Kidney capillary endothelial cell (primary cell): Measurements from ENCODE around the gene EMX1.
"Not testable (repeated sequence)": the region's sequence is repeated elsewhere in the genome, so short reads cannot be mapped to it uniquely, and the experiment has no call there.

ENCODE experiments used
- DNase-seq: peaks from one replicate; pipeline ENCODE4 v3.0.0-alpha.2; 2018; ENCODE audit warnings: low spot score

The EMX1 gene

DNA sequence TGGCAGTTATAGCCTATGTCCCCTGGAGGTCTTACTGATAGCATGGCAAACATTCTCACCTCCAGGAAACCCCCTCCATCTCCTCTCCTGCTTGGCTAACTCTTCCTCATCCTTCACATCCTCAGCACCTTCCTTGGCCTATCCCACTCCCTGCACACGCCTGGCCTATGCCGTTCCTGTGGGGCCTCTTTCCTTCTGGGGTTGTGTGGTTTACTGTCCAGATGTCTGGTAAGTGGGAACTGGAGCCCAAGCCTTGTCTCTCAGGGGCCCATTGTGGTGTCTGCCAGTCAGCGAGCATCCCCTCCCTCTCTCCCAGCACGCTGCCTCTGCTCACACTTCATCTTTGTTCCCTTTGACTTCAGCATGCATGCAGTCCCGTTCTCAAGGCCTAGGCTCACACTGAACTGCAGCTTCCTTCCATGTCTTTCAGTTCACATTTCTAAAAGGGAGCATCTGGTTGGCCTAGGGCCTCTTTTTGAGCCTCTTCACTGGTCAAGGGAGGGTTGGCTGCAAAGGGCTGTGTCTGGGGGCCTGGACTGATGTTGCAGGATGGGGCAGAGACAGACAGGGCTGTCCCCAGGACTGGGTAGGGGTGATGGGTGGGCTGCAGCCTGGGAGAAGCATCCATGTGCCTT is 17.0 kb upstream of the EMX1 start:
- no peak for DNase-seq

DNA sequence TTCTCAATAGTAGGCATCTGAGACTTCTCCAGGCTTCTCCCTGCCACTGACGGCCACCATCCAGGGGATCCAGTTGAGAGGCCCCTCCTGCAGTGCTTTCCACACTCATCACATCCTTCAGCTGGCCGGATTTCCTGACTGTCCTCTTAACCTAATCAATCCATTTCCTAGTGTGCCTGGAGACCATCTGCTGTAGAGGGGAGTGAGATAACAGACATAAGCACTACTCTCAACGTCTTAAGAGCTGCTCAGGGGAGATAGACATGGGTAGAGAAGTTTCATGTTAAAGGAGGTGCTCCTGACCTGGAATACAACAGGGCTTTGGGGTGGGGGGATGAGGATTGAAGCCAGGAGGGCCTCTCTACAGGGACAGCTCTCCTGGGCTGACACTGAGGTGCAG is 15.9 kb upstream of the EMX1 start:
- no peak for DNase-seq

DNA sequence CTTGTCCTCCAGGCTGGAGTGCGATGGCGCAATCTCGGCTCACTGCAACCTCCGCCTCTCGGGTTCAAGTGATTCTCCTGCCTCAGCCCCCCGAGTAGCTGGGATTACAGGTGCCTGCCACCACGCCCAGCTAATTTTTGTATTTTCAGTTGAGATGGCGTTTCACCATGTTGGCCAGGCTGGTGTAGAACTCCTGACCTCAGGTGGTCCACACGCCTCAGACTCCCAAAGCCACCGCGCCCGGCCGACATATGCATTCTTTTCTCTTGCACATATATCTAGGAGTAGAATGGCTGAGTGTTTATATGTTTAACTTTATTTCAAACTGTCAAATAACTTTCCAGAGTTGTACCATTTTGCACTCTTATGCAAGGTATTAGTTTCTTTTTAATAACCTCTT is 9.9 kb upstream of the EMX1 start:
- DNase-seq: not testable (repeated sequence)

- DNase-seq: no peak
Measured at GRCh38 chr2:72908741-72909140, 8.6 kb upstream of the EMX1 start.

- no peak for DNase-seq
Measured at GRCh38 chr2:72911256-72911655, 6.1 kb upstream of the EMX1 start.

DNA sequence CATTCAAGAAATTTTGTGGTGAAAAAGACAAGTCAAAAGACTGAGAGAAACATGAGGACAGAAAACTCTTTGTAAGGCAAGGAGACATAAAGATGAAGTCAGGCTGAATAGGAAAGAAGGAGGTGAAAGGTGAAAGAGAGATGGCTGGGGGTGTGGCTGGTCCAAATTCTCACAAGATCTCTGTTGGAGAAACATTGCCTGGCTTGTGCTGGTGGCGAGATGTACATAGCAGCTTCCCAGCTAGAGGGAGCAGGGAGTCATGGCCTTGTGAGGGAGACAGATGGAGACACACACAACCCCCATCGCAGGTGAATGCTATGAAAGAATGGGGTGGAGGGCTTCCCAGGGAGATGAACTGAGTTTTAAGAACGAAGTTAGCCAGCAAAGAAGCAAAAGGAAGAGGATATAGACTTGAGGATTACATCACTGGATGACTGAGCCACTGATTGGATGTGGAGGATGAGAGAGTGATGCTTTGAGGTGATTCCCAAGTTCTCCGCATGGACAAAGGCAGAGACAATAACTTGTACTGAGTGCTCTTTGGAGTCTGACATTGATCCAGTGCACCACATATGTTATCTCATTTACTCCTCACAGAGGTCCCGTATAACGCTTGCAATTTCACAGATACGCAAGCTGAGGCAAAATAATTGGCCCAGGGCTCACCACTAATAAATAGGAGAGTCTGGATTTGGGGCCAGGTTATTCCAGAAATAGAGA is 3.7 kb upstream of the EMX1 start:
- DNase-seq: no peak

DNA sequence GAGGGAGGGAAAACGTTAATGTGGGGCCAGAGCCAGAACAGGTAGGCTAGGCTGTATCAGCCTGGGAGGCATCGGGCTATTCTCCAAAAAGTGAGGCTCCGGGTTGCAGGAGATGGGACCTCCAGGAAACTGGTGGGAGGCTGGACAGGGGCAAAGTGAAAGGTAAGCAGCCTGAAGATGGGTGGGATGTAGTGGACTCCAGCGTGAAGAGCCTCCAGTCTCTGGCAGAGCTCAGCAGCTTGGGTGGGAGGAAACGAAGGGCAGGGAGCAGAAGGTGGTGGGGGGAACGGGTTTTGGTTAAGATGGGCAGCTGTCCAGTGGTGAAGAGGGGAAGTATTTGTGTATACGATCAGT is 3.1 kb upstream of the EMX1 start:
- DNase-seq: no peak

- DNase-seq: no peak
Measured at GRCh38 chr2:72914589-72915319, 2.6 kb upstream of the EMX1 start.

DNA sequence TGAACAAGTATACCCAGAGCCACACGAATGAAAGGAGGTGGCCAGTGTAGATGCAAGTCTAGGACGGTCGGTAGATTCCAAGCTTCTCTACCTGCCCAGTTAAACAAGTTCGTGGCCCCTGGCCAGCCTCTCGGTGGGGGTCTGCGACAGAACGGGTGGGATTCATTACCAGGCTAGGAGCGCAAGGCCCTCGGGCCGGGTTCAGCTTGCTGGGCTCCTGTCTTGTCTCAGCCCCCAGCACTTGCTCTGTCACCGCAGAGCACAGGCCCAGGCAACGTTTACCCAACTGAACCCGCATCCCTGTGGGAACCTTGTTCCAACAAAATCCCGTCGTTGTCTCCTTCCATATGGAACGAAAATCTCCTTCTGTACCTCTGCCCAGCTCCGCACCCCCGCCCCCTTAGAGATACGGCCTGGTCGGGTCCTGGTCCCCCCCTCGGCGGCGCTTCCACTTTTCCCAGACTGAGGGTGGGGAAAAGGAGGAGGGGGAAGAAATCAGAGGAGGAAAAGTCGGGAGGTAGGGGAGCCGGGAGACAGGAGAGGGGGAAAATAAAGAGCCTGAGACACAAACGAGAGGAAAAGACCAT is 1.9 kb upstream of the EMX1 start:
- DNase-seq: no peak

DNA sequence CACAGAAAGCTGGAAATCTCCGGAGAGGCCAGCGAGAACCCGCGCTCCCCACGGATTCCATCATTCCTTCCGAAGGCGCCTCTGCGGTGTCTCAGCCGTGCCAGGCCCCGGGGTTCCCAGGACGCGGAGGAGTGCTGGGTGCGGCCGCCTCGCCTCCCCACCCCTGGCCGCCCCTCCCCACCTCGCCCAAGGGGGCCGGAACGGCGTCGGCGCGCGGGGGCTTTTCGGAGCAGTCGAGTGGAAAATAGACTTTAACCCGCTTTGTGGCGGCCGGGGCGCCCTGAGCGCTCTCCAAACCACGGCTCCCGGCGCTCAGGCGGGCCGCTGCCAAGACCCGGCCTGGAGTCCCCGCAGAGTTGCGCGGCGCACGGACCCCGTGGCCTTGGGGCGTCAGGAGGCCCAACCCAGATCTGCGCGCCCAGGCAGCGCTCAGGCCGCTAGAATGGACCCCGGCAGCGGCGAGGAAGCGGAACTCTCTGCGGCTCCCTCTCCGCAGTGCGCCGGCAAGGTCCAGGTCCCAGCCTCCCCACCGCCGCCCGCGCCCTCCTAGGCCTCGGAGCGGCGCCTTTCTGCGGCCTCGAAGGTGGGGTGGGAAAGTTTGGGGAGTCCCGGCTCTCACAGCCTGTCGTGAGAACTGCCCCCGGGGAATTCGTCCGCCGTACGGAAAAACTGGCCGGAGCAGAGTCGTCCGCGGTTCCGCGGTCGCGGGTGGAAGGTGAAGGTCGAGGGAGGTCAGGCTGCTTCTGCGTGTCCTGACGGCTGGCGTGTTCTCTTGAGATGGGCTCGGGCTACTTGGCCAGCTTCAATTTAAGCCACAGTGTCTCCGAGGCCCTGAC is 1.2 kb upstream of the EMX1 start:
- no peak for DNase-seq

DNA sequence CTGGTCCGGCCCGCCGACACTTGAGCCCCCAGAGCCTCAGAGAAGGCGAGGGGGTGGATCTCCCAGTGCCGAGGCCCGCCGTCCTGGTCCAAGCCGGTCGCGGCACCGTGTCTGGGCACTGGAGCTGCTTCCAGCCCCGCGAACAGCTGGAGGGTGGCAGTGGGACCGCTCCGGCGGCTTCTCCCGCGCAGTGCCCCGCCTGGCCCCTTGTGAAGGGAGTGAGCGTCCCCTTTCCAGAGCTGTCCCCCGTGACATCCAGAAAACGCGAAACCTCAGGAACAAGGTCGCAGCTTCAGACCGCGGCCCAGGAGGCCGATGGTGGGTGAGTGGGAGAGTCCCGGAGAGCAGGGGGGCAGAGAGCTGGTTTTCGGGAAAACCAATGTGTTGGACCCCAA is 579 bp upstream of the EMX1 start:
- DNase-seq: no peak

GRCh38 chr2:72917877-72918553 is 696 bp downstream of the EMX1 start:
- no peak for DNase-seq

- DNase-seq: no peak
Measured at GRCh38 chr2:72919414-72920317, 2.3 kb downstream of the EMX1 start.

DNA sequence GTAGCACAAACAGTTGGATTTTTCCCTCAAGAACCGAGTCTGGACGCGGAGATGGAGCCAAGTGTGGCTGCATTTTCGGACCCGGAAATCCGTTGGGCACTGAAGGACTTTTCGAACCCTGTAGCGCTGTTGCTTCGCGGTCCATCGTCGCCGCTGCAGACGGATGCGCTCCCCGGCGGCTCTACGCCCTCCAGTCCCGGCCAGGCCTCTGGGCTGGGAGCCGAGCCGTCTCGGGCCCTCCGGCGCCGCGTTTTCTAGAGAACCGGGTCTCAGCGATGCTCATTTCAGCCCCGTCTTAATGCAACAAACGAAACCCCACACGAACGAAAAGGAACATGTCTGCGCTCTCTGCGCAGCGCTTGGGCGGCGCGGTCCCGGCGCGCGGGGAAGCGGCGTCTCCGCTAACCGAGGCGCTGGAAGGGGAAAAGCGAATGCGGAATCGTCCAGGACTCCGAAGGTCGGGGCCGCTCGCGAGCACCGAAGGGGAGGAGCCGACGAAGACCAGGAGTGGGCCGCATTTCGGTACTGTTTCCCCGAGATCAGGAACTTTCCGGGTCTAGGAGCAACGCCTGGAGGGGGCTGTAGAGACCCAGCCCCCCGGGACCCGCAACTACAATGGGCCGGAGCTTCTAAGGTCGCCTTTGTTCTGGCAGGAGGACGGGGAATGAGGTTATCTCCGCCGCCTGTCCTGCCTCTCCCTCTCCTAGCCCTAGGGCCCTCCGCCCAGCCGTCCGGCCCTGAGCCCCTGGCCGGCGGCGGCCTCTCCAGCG is 3.2 kb downstream of the EMX1 start:
- no peak for DNase-seq

GRCh38 chr2:72921088-72921851 is 4.0 kb downstream of the EMX1 start:
- no peak for DNase-seq

GRCh38 chr2:72921853-72922252 is 4.5 kb downstream of the EMX1 start:
- no peak for DNase-seq

GRCh38 chr2:72923833-72924352 is 6.6 kb downstream of the EMX1 start:
- DNase-seq: no peak

- DNase-seq: no peak
Measured at GRCh38 chr2:72924353-72925240, 7.3 kb downstream of the EMX1 start.
